Fibroblast of skin of scalp (primary cell): ENCODE measurements around the gene AMOTL1.

Experiments
- DNase-seq: peaks from one replicate; pipeline ENCODE4 v3.0.0-alpha.2; 2013

Gene AMOTL1

GRCh38 chr11:94746721-94747120, 21.4 kb upstream of the AMOTL1 start:
- DNase-seq: no peak

GRCh38 chr11:94747146-94747545, 21.0 kb upstream of the AMOTL1 start:
- DNase-seq: peak; percentile 66

GRCh38 chr11:94747601-94748041, 20.5 kb upstream of the AMOTL1 start:
- DNase-seq: no peak

GRCh38 chr11:94749369-94749768, 18.8 kb upstream of the AMOTL1 start:
- DNase-seq: no peak

GRCh38 chr11:94750319-94751217, 17.6 kb upstream of the AMOTL1 start:
- DNase-seq: no peak

- no peak for DNase-seq
Observed at GRCh38 chr11:94751218-94751609, 16.9 kb upstream of the AMOTL1 start.

- DNase-seq: peak; percentile 49
Observed at GRCh38 chr11:94751786-94752185, 16.4 kb upstream of the AMOTL1 start.

GRCh38 chr11:94753630-94754029, 14.5 kb upstream of the AMOTL1 start:
- no peak for DNase-seq

- no peak for DNase-seq
Observed at GRCh38 chr11:94754335-94754734, 13.8 kb upstream of the AMOTL1 start.

GRCh38 chr11:94754819-94755218, 13.3 kb upstream of the AMOTL1 start:
- no peak for DNase-seq

GRCh38 chr11:94755494-94755893, 12.7 kb upstream of the AMOTL1 start:
- no peak for DNase-seq

- DNase-seq: no peak
Observed at GRCh38 chr11:94757037-94757735, 11.0 kb upstream of the AMOTL1 start.

- DNase-seq: no peak
Observed at GRCh38 chr11:94758666-94759065, 9.5 kb upstream of the AMOTL1 start.

- DNase-seq: no peak
Observed at GRCh38 chr11:94759522-94759921, 8.6 kb upstream of the AMOTL1 start.

GRCh38 chr11:94760296-94760695, 7.9 kb upstream of the AMOTL1 start:
- DNase-seq: no peak

GRCh38 chr11:94762208-94762607, 5.9 kb upstream of the AMOTL1 start:
- DNase-seq: peak; percentile 23

- DNase-seq: no peak
Observed at GRCh38 chr11:94762995-94763394, 5.2 kb upstream of the AMOTL1 start.

- no peak for DNase-seq
Observed at GRCh38 chr11:94766713-94767206, 1.4 kb upstream of the AMOTL1 start.

- no peak for DNase-seq
Observed at GRCh38 chr11:94767291-94767690, 865 bp upstream of the AMOTL1 start.

GRCh38 chr11:94768602-94769541, 716 bp downstream of the AMOTL1 start:
- peak; percentile 48 for DNase-seq

GRCh38 chr11:94769880-94770279, 1.7 kb downstream of the AMOTL1 start:
- no peak for DNase-seq

GRCh38 chr11:94770563-94771120, 2.5 kb downstream of the AMOTL1 start:
- DNase-seq: no peak
